ENCODE results near the gene AP1G2. TPM values are rescaled to one million over a fixed set of nuclear protein-coding genes. Genes with fewer than 3 reads are reported as not detected.

AP1G2 gene
- total RNA-seq, 1 experiment from 2014 or later = not detected

DNA sequence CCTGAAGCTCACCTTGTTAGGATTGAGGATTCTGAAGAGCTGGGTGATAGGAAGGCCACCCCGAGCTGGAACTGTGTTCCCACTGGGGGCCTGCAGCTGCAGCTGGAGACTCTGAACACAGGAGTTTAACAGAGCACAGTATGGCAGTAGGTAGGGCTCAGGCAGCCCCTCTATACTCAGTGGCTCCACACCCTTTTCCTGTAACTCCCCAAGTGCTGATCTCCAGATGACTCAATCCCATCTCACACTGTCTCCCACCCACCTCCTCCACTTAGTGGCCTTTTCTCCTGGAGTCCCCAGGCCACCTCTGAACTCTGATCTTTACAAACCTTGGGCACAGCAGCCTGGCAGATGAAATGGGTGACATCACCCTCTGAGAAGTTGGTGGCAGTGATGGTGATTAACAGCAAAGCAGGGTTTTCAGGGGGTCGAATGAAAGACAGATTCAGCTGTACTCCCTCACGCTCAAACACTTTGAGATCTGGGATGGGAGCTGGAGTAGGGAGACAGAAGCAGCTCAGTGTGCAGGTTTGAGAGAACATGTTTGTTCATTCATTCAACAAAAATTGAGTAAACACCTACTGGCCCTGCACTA, 7.6 kb downstream of the AP1G2 start:
- Histone ChIP-seq H3K27me3 (no peaks in the 10 kb centered on the region), H3K27ac (no peak overlapping the region), H3K4me1 (peaks cover 7% of the 10 kb centered on the region; the same call in 1 of the 2 replicates), H3K4me3 (no peak overlapping the region), H3K36me3 (no peaks in the 10 kb centered on the region), H3K9me3 (replicated peaks) (no peaks in the 10 kb centered on the region)
- DNase-seq = no peak

DNA sequence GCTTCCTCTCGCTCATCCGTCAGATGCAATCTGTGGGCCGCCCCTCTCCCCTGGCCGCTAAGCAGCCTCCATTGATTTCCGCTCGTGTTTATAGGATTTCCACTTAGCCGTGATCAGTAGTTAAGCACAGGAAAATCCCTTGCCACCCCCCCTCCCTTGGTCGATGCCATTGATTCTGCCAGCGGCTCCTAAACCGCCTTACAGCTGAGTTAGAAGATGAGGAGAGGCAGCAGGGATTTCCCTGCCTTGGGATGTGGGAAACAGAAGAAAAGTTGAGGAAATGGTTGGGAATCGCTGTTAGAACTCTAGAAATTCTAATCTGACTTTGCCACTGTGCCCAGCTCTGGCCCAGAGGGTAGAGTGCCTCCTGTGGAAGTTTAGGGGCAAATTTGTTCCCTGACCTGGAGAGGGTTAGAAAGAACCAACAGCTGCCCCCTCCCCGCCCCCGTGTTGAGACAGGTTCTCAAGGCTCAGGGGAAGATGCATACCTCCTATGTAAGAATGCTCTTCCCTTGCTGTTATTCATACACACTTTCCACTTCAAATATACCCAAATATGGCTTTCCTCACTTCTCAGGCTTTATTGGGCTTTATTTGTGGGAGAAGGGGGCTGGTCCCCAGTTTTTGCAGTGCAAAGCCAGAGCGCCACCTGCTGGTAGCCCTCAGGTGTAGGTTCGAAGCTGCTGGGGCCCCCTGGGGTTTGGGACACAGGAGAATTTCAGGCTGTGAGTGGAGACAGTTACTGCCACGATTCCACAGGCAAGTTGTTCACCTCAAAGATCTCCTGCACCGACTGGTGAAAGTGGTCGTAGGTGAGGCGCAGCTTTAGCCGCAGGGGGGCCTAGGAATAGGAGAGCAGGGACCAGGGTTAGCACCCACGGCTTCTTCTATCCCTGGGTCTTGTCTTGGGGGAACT, 8.3 kb downstream of the AP1G2 start:
- Histone ChIP-seq H3K27me3 (no peaks in the 10 kb centered on the region), H3K9me3 (replicated peaks) (no peaks in the 10 kb centered on the region), H3K4me1 (peaks cover 7% of the 10 kb centered on the region; the same call in 1 of the 2 replicates), H3K27ac (no peak overlapping the region), H3K36me3 (no peaks in the 10 kb centered on the region), H3K4me3 (no peak overlapping the region)
- DNase-seq = peak; percentile 66 to 78

GRCh38 chr14:23558346-23559009, 9.1 kb downstream of the AP1G2 start:
- no peak for DNase-seq
- H3K4me3 ChIP-seq = no peak overlapping the region
- no peaks in the 10 kb centered on the region for H3K36me3 ChIP-seq
- H3K4me1 ChIP-seq = peaks cover 7% of the 10 kb centered on the region; the same call in 1 of the 2 replicates
- H3K9me3 ChIP-seq (replicated peaks) = no peaks in the 10 kb centered on the region
- H3K27me3 ChIP-seq = no peaks in the 10 kb centered on the region
- no peak overlapping the region for H3K27ac ChIP-seq

DNA sequence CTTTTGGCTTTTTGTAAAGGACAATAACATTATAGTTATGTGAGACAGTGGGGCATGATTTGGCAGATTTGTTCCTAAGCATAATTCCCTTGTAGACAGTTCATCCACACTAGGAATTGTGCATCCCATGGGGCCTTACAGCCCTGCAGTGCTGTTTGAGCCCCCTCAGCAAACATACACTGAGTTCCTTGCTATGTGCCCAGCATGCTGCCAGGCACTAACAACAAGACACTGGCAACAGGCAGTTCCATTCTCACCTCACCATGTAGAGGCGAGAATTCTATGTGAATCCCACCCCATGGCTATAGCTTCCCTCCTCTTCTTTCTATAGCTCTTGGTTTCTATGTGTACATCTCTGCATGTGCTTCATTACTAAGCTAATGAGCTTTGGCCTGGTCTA, 9.6 kb downstream of the AP1G2 start:
- DNase-seq = no peak
- Histone ChIP-seq H3K27me3 (no peaks in the 10 kb centered on the region), H3K9me3 (replicated peaks) (no peaks in the 10 kb centered on the region), H3K36me3 (no peaks in the 10 kb centered on the region), H3K4me1 (peaks cover 7% of the 10 kb centered on the region; the same call in 1 of the 2 replicates), H3K4me3 (no peak overlapping the region), H3K27ac (no peak overlapping the region)

DNA sequence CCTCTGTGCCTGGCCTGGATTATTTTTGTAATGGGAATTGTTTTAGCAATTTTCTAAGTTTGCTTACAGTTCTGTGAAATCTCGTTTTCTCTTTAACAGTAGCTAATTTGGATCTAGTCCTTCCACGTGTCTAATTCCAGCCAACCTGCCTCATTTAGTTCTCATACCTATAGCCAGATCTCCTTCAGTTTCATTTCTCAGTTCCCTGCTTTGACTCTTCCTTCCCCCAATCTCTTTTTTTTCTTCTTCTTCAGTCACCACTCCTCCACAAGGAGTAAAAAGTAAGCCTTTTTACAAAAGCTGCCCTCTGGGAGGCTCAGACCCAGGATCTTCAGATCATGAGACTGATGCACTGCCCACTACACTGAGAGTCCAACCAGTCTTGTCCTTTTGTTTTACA, 10.1 kb downstream of the AP1G2 start:
- DNase-seq = no peak
- Histone ChIP-seq H3K4me3 (no peak overlapping the region), H3K9me3 (replicated peaks) (no peaks in the 10 kb centered on the region), H3K36me3 (no peaks in the 10 kb centered on the region), H3K4me1 (peaks cover 7% of the 10 kb centered on the region; the same call in 1 of the 2 replicates), H3K27me3 (no peaks in the 10 kb centered on the region), H3K27ac (no peak overlapping the region)

- Histone ChIP-seq H3K4me1 (peaks cover 7% of the 10 kb centered on the region; the same call in 1 of the 2 replicates), H3K4me3 (peak overlapping the region; percentile 100), H3K36me3 (no peaks in the 10 kb centered on the region), H3K27me3 (no peaks in the 10 kb centered on the region), H3K9me3 (replicated peaks) (no peaks in the 10 kb centered on the region), H3K27ac (no peak overlapping the region)
- DNase-seq = no peak
These were observed 10.7 kb downstream of the AP1G2 start for GRCh38 chr14:23556700-23557440.

DNA sequence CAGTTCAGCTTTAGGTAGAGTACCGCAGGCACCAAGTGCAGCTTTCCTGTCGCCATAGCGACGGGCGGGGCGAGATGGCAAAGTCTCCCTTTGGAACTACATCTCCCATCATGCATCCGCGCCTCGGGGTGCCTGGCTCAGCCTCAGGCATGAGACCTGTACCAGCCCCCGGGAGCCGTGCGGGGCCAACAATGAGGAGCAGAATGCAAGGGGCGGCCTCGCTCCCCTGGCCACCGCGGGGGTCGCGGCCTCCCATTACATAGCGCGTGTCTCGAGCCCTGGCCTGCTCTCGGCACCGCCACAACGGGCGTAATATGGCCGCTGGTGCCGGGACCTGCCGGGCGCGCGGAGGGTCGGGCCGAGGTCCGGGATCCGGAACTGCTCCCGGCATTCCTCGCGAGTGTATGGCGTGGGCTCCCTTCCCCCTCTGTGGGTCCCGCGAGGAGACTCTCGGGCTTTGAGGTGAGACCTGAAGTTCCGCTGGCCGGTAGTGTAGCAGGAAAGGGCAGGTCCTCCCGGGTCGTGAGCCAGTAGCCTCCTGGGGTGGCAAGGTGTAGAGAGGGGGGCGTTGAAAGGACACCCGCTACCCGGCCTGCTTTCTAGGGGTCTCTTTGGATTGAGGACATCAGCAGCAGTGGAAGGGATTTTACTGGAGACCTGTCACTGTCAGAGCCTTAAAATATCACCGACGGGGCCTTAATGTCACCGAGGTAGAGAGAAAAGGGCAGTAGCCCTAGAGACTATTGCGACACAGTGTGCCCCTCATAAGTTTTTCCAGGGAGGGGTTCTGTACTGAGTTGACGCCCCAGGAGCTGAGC, 11.5 kb downstream of the AP1G2 start, which contains the start of gene THTPA:
THTPA (plus strand) TSS at position 390 of the 818 bp plus-strand sequence. CDS start 487 bp downstream, outside the sequence.
- H3K36me3 ChIP-seq = no peaks in the 10 kb centered on the region
- DNase-seq = peak; percentile 93 to 94
- H3K4me3 ChIP-seq = peak within 1 kb of the TSS; percentile 100
- H3K27me3 ChIP-seq = no peaks in the 10 kb centered on the region
- H3K9me3 ChIP-seq (replicated peaks) = no peaks in the 10 kb centered on the region
- H3K4me1 ChIP-seq = peaks cover 7% of the 10 kb centered on the region; the same call in 1 of the 2 replicates
- peak within 1 kb of the TSS; percentile 89 for H3K27ac ChIP-seq

GRCh38 chr14:23555533-23555881, 12.1 kb downstream of the AP1G2 start:
- Histone ChIP-seq H3K4me1 (peaks cover 7% of the 10 kb centered on the region; the same call in 1 of the 2 replicates), H3K9me3 (replicated peaks) (no peaks in the 10 kb centered on the region), H3K36me3 (no peaks in the 10 kb centered on the region), H3K4me3 (peak overlapping the region; percentile 100), H3K27me3 (no peaks in the 10 kb centered on the region), H3K27ac (peak overlapping the region; percentile 89)
- DNase-seq = no peak

DNA sequence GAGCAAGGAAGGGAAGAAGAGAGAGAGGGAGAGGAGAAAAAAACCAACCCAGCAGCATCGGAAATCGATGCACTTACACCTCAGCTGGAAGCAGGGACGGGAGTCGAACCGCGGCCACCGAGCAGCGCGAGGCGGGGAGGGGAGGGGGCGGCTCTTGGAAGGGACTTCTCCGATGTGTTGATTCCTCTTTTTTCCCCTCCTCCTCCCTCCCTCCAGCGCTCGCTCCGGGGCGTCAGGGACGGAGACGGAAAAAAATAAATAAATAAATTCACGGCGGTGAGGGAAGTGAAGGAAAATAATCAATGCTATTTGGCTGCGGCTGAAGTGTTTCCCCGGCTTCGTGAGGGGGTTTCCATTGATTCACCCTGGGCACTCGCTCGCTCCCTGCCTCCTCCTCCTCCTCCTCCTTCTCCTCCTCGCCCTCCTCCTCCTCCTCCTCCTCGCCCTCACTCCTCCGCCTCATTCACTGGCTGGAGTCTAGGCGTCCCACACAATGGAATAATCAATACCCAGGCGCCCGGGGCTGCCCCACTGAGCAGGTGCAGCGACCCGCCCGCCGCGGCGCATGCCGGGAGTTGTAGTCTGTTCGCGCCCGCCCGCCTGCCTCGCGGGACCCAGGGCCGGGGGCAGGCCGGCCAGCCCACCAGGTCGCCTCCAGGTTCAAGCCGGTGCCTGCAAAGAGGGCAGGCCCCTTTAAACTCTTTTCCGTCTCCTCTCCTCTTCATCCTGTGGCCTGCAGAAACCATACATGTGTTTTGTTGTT, 16.1 kb downstream of the AP1G2 start, which contains the start of gene ZFHX2:
ZFHX2 (minus strand) TSS at position 500 of the 763 bp plus-strand sequence. CDS start 16,440 bp downstream, outside the sequence.
- Histone ChIP-seq H3K9me3 (replicated peaks) (no peaks in the 10 kb centered on the region), H3K27ac (no peak within 1 kb of the TSS), H3K36me3 (no peaks in the 10 kb centered on the region), H3K4me1 (peaks cover 2% of the 10 kb centered on the region; the same call in 1 of the 2 replicates), H3K27me3 (peaks cover 12% of the 10 kb centered on the region), H3K4me3 (peak within 1 kb of the TSS; percentile 58)
- DNase-seq = peak; percentile 49 to 68

GRCh38 chr14:23550812-23551265, 16.8 kb downstream of the AP1G2 start:
- Histone ChIP-seq H3K27ac (no peak overlapping the region), H3K27me3 (peaks cover 12% of the 10 kb centered on the region)
- no peak for DNase-seq

GRCh38 chr14:23550131-23550811, 17.3 kb downstream of the AP1G2 start:
- no peaks in the 10 kb centered on the region for H3K9me3 ChIP-seq (replicated peaks)
- peaks cover 12% of the 10 kb centered on the region for H3K27me3 ChIP-seq
- no peak overlapping the region for H3K4me3 ChIP-seq
- no peaks in the 10 kb centered on the region for H3K4me1 ChIP-seq
- H3K36me3 ChIP-seq = no peaks in the 10 kb centered on the region
- DNase-seq = no peak
- H3K27ac ChIP-seq = no peak overlapping the region

More at GRCh38 chr14:23550812-23551265, 16.8 kb downstream of the AP1G2 start:
- Histone ChIP-seq H3K9me3 (replicated peaks) (no peaks in the 10 kb centered on the region), H3K4me3 (peak overlapping the region; percentile 58; the same call in 1 of the 2 replicates), H3K36me3 (no peaks in the 10 kb centered on the region), H3K4me1 (no peaks in the 10 kb centered on the region)
